HFFc6 (cell line): ENCODE data around the gene CNTNAP5. TPM values are rescaled to one million over a fixed set of nuclear protein-coding genes. Genes with fewer than 3 reads are reported as not detected.

ENCODE experiments used
- DNase-seq: peaks from one replicate; pipeline ENCODE4 v3.0.0-alpha.2; 2018
- H3K27ac Mint-ChIP-seq: 2 replicates; pipeline ENCODE4 v1.8.0; 2020; ENCODE audit warnings: mild to moderate bottlenecking, mixed read lengths
- H3K27me3 Mint-ChIP-seq: 2 replicates; pipeline ENCODE4 v1.8.0; 2021; ENCODE audit warnings: mild to moderate bottlenecking, moderate library complexity, mixed read lengths; ENCODE audit not compliant: insufficient read depth
- H3K36me3 Mint-ChIP-seq: 2 replicates; pipeline ENCODE4 v1.8.0; 2021; ENCODE audit warnings: low read depth, mixed read lengths
- H3K4me1 Mint-ChIP-seq: 2 replicates; pipeline ENCODE4 v1.8.0; 2020; ENCODE audit warnings: low read depth, mixed read lengths
- H3K4me3 Mint-ChIP-seq: 2 replicates; pipeline ENCODE4 v1.8.0; 2020; ENCODE audit warnings: mild to moderate bottlenecking, moderate library complexity, mixed read lengths
- H3K9me3 Mint-ChIP-seq: 2 replicates; pipeline ENCODE4 v1.8.0; 2020; ENCODE audit warnings: mild to moderate bottlenecking, mixed read lengths
- CTCF ChIP-seq: fragments of 200-600 bp; sonication (generic); IDR thresholded peaks from 2 replicates; pipeline ENCODE4 v1.5.0; 2021; ENCODE audit warnings: antibody characterized with exemption, mild to moderate bottlenecking
- total RNA-seq, 6 experiments: library from RNA; stranded (reverse); fragmentation: NEBNext Ultra II Directional; extraction: Animal tissue kit (Norgen Biotek cat#: 25700); gene quantifications; 2 replicates in 1 of 6; 3 replicates in 5 of 6; pipeline ENCODE4 v1.2.3, GENCODE V29; 2021

Gene CNTNAP5
- total RNA-seq, 6 experiments from 2014 or later: not detected

GRCh38 chr2:124698979-124699565 is 674.0 kb downstream of the CNTNAP5 start:
- no peaks in the 10 kb centered on the region for H3K4me1 Mint-ChIP-seq
- no peaks in the 10 kb centered on the region for H3K27me3 Mint-ChIP-seq
- no peak overlapping the region for H3K4me3 Mint-ChIP-seq
- H3K36me3 Mint-ChIP-seq: peaks cover 5% of the 10 kb centered on the region
- DNase-seq: no peak
- H3K27ac Mint-ChIP-seq: no peak overlapping the region
- H3K9me3 Mint-ChIP-seq: peaks cover 55% of the 10 kb centered on the region
- TF ChIP-seq CTCF: no peak

GRCh38 chr2:124702777-124703176 is 677.7 kb downstream of the CNTNAP5 start:
- peaks cover 43% of the 10 kb centered on the region for H3K9me3 Mint-ChIP-seq
- H3K4me1 Mint-ChIP-seq: no peaks in the 10 kb centered on the region
- peaks cover 5% of the 10 kb centered on the region for H3K36me3 Mint-ChIP-seq
- H3K4me3 Mint-ChIP-seq: no peak overlapping the region
- DNase-seq: no peak
- no peaks in the 10 kb centered on the region for H3K27me3 Mint-ChIP-seq
- no peak for TF ChIP-seq CTCF
- H3K27ac Mint-ChIP-seq: no peak overlapping the region

DNA sequence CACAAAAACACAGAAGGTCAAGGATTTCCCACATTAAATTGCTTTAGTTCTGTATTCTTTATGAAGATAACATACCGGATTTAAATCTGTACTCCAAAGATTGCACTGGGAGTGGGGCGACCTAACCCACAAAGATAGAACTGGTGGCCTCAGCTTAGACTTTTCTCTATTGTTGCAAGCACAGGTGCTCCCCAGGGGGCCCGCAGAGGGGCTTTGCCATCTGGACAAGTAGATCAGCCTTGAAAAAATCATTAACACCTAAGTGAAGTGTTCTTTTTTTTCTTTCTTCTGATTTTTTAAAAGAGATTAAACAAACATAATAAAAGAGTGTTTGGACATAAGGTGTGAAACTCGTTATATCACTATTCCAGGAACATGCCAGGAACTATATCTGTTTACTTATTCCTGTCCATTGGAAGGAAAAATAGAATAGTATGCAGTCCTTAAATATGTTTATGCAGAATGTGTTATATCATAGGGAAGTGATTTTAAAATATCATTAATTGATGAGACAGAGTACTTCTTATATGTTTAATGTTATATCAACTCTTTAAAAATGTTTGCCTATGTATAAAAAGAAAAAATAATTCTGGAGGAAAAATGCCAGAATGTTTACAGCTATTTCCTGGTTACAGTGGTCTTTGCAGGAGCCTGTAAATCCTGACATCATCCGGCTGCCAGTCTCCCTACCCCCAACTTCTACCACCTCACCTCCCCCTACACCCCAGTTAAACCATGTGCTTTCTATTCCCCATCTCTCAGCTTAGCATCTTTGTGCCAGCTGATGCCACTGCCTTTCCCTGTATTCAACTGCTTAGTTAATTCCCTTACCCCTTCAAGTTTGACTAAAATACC is 679.2 kb downstream of the CNTNAP5 start:
- Mint-ChIP-seq H3K9me3 (peaks cover 45% of the 10 kb centered on the region), H3K4me3 (no peak overlapping the region), H3K36me3 (peaks cover 5% of the 10 kb centered on the region), H3K27ac (no peak overlapping the region), H3K27me3 (no peaks in the 10 kb centered on the region; the same call in 1 of the 2 replicates), H3K4me1 (no peaks in the 10 kb centered on the region)
- DNase-seq: no peak
- TF ChIP-seq CTCF: no peak

DNA sequence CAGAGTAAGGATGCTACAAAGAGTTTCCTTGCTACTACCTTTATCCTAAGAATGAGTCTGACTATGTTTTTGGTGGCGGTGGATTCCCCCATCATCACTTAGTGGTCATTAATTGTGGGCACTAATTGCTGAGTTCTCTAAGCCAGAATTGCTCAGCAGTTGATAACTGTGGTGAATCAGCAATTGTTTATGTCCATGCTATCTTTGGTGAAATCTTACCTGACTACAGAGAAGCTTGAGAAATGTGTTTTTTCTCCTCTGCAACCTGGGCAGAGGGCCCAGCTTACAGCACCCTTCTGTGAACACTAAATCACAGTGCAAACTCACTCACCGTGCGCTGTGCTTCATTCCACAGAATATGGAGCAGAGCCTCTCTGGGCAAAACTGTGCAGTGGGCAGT is 683.6 kb downstream of the CNTNAP5 start:
- Mint-ChIP-seq H3K4me3 (no peak overlapping the region), H3K4me1 (no peaks in the 10 kb centered on the region), H3K27me3 (no peaks in the 10 kb centered on the region; the same call in 1 of the 2 replicates), H3K27ac (no peak overlapping the region), H3K9me3 (peaks cover 47% of the 10 kb centered on the region), H3K36me3 (no peaks in the 10 kb centered on the region)
- DNase-seq: no peak
- TF ChIP-seq CTCF: no peak

DNA sequence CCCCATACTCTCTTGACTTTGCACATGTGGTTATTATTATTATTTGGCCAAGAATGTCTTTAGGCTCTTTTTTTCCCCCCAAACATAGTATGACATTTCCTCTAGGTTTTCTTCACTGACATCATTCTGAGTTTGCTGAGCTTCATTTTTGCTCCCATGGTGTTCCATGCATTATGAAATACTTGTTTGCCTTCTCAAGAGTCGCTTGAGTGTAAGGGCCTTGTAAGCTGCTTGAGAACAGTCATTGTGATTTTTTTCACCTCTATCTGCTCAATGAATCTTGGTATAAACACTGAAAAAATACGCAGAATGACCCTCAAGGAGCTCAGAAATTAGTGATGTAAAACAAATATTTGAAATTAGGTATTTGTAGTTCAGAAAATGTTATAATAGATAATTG is 688.9 kb downstream of the CNTNAP5 start:
- H3K27ac Mint-ChIP-seq: no peak overlapping the region
- peaks cover 57% of the 10 kb centered on the region for H3K9me3 Mint-ChIP-seq
- no peak for DNase-seq
- no peaks in the 10 kb centered on the region for H3K4me1 Mint-ChIP-seq
- H3K27me3 Mint-ChIP-seq: no peaks in the 10 kb centered on the region; the same call in 1 of the 2 replicates
- H3K4me3 Mint-ChIP-seq: no peak overlapping the region
- H3K36me3 Mint-ChIP-seq: no peaks in the 10 kb centered on the region
- no peak for TF ChIP-seq CTCF
